ENCODE results near the gene TRPV2. TPM values are rescaled to one million over a fixed set of nuclear protein-coding genes. Genes with fewer than 3 reads are reported as not detected.
"Not testable (repeated sequence)": the region's sequence is repeated elsewhere in the genome, so short reads cannot be mapped to it uniquely, and the experiment has no call there.

TRPV2 gene
- total and polyA plus RNA-seq, 8 donors: 0.58 to 24.8 (median 5.9) TPM

DNA sequence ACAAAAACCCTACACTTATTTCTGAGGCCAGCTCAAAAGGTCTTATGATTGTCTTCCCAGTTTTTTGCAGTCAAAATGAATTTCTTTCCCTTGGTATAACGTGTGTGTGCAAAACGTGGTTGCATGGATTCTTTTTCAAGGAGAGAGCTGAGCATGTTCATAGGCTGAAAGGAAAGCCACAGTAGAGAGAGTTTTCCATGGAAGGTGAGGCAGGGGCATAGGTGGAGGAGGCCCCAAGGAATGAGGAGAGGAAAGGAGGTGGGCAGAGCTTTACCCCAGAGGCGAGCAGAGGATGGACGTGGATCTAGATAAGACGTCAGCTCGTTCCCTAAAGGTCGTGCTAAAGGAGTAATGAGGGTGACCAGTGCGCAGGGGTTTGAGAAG lies 22.8 kb downstream of the TRPV2 start:
- 10 to 17% (median 15%) methylated on average over 8 of the region's 8 CpGs for WGBS, 5 donors
- Histone ChIP-seq H3K36me3 (peaks cover 20 to 39% (median 27%) of the 10 kb centered on the region in 4 donors), H3K27ac (peak overlapping the region; percentile 90 to 94 (median 92)), H3K4me3 (peak overlapping the region; percentile 78 to 99 (median 94)), H3K4me1 (peaks cover 26 to 46% (median 40%) of the 10 kb centered on the region in 4 donors), H3K9me3 (no peaks in the 10 kb centered on the region), H3K27me3 (no peaks in the 10 kb centered on the region)
- intact Hi-C loops (cut with DNase I; ENCODE audit: low total_unique reads): no loop called here
- TF ChIP-seq, protein P1, sequence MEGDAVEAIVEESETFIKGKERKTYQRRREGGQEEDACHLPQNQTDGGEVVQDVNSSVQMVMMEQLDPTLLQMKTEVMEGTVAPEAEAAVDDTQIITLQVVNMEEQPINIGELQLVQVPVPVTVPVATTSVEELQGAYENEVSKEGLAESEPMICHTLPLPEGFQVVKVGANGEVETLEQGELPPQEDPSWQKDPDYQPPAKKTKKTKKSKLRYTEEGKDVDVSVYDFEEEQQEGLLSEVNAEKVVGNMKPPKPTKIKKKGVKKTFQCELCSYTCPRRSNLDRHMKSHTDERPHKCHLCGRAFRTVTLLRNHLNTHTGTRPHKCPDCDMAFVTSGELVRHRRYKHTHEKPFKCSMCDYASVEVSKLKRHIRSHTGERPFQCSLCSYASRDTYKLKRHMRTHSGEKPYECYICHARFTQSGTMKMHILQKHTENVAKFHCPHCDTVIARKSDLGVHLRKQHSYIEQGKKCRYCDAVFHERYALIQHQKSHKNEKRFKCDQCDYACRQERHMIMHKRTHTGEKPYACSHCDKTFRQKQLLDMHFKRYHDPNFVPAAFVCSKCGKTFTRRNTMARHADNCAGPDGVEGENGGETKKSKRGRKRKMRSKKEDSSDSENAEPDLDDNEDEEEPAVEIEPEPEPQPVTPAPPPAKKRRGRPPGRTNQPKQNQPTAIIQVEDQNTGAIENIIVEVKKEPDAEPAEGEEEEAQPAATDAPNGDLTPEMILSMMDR (IDR thresholded peaks at IDR 0.05): no peak
- TF ChIP-seq EP300 (IDR thresholded peaks at IDR 0.05) (no peak), POLR2A (IDR thresholded peaks at IDR 0.05) (no peak), POLR2AphosphoS5 (IDR thresholded peaks at IDR 0.05) (no peak)
- no peak for DNase-seq

DNA sequence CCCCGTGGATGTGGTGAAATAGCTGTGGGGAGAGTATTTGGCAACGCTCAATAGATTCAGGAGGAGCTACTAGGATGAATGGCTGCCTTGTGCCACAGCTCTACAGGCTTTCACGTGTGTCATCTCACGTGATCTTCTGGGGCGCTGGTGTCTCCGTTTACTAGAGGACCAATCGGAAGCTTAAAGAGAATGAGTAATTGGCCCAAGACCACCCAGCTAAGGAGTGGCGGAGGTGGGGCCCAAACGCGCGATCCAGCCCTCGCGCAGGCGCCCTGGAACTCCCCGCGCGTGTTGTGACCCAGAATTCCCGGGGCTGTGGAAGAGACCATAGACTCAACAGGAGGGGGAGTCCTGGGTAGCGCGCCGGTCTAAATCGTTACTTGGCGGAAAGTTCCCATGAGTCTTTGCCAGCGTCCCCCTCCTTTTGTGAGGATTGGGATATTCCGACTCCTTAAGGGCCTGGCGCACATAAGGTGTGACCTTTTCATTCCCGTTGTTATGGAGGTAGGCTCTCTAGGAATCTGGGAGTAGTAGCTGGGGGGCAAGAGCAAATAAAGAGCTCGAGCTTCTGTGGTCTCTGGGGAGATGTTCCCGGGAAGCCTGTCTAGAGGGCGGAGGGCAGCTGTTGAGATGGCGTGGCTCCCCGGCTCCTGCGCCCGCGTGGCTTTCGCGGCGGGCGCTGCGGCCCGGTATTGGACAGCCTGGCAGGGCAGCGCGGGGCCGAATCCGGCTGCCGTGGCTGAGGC lies 23.4 kb downstream of the TRPV2 start:
- peaks cover 31 to 52% (median 45%) of the 10 kb centered on the region in 4 donors for H3K4me1 ChIP-seq
- peak; percentile 95 to 100 for DNase-seq
- 0 to 1% (median 0%) methylated on average over 33 to 46 of the region's 46 CpGs for WGBS, 5 donors
- peak overlapping the region; percentile 78 to 99 (median 94) for H3K4me3 ChIP-seq
- no peaks in the 10 kb centered on the region for H3K9me3 ChIP-seq
- H3K36me3 ChIP-seq: peaks cover 26 to 40% (median 33%) of the 10 kb centered on the region in 4 donors
- intact Hi-C loops (cut with DNase I; ENCODE audit: low total_unique reads): no loop called here
- no peaks in the 10 kb centered on the region for H3K27me3 ChIP-seq
- TF ChIP-seq, protein P1 (IDR thresholded peaks at IDR 0.05): no peak
- TF ChIP-seq EP300 (IDR thresholded peaks at IDR 0.05): no peak
- peak in 2 of 4 donors; percentile 31 to 81 for TF ChIP-seq POLR2A (IDR thresholded peaks at IDR 0.05)
- TF ChIP-seq POLR2AphosphoS5 (IDR thresholded peaks at IDR 0.05): peak; percentile 73 to 98 (median 94)
- peak overlapping the region; percentile 90 to 94 (median 92) for H3K27ac ChIP-seq

DNA sequence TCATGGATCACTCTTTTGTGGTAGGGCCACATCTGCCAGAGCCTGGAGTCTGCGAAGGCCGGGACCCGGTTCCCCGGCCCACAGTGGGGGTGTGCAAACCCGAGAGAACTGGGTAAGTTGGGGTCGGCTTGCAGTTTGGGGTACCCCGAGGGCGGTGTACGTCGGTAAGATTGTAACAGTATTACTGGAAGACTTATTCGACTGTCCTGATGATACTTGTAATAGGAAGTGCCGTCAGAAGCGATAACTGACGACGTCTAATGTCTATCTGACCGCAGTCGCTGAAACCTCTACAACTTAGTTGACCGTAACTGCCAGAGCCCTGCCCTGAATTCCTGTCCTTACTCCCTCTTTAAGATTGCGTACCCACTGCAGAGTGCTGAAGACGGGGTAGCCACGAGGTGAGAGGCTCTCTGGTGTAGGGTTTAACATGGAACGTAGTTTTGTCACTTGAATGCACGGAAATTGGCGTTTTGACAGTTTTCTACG lies 24.0 kb downstream of the TRPV2 start:
- peak overlapping the region; percentile 90 to 94 (median 92) for H3K27ac ChIP-seq
- intact Hi-C loops (cut with DNase I; ENCODE audit: low total_unique reads): no loop called here
- H3K4me1 ChIP-seq: peaks cover 31 to 58% (median 51%) of the 10 kb centered on the region in 4 donors
- no peaks in the 10 kb centered on the region for H3K27me3 ChIP-seq
- H3K4me3 ChIP-seq: peak overlapping the region; percentile 78 to 99 (median 94)
- TF ChIP-seq POLR2AphosphoS5 (IDR thresholded peaks at IDR 0.05) (no peak), EP300 (IDR thresholded peaks at IDR 0.05) (no peak), POLR2A (IDR thresholded peaks at IDR 0.05) (no peak)
- TF ChIP-seq, protein P1 (IDR thresholded peaks at IDR 0.05): no peak
- WGBS, 5 donors: 0 to 1% (median 0%) methylated on average over 21 to 25 of the region's 25 CpGs
- H3K9me3 ChIP-seq: no peaks in the 10 kb centered on the region
- H3K36me3 ChIP-seq: peaks cover 28 to 44% (median 39%) of the 10 kb centered on the region in 4 donors
- peak in 1 of 2 donors; percentile 59 for DNase-seq

DNA sequence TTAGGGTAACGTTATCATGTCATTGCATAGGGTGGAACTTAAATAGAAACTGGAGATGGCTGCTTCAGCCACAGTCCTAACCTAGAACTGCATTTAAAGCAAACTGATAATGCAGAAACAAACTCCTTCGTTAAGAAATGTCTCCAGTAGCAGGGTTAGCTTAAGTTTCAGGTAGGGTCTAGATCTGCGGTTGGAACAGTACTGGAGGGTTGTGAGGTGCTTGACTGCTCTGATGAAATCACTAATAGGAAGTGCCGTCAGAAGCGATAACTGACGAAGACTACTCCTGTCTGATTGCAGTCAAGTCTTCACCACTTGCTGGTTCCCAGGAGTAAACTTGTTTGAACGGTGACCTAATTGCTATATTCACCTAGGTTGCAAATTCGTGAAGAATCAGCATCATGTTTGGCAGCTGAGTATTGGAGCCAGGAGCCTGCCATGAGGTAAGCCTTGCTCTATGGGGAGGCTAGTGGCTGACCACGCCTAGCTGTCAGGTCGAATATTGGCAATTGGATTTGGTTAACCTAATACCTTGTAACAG lies 24.5 kb downstream of the TRPV2 start:
- Histone ChIP-seq H3K4me3 (peak overlapping the region; percentile 78 to 99 (median 94)), H3K9me3 (no peaks in the 10 kb centered on the region), H3K4me1 (peaks cover 31 to 61% (median 56%) of the 10 kb centered on the region in 4 donors), H3K27me3 (no peaks in the 10 kb centered on the region), H3K36me3 (peaks cover 28 to 49% (median 41%) of the 10 kb centered on the region in 4 donors), H3K27ac (peak overlapping the region in 4 of 5 donors; percentile 91 to 94 (median 92))
- DNase-seq: peak in 1 of 2 donors; percentile 50
- intact Hi-C loops (cut with DNase I; ENCODE audit: low total_unique reads): no loop called here
- TF ChIP-seq POLR2AphosphoS5 (IDR thresholded peaks at IDR 0.05): peak in 1 of 3 donors; percentile 28
- no peak for TF ChIP-seq EP300 (IDR thresholded peaks at IDR 0.05)
- WGBS, 5 donors: 2 to 11% (median 4%) methylated on average over 10 of the region's 10 CpGs

DNA sequence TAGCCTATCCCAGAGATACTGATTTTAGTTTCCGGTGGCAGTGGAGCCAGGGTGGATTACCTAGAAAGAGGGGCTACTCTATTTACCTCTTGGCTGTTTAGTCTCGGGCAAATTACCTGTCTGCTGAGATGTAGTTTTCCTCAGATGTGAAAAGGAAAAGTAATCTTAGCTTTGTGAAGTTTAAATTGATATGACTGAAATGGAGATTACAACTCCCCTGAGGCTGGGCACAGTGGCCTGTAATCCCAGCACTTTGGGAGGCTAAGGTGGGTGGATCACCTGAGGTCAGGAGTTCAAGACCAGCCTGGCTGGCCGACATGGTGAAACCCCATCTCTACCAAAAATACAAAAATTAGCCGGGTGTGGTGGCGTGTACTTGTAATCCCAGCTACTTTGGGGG lies 25.0 kb downstream of the TRPV2 start:
- intact Hi-C loops (cut with DNase I; ENCODE audit: low total_unique reads); H3K9me3 ChIP-seq; H3K27me3 ChIP-seq; DNase-seq: not testable (repeated sequence)
- H3K4me3 ChIP-seq: peak overlapping the region; percentile 78 to 99 (median 94)
- peak overlapping the region; percentile 8 to 94 (median 92) for H3K27ac ChIP-seq
- peaks cover 35 to 64% (median 58%) of the 10 kb centered on the region in 4 donors for H3K4me1 ChIP-seq
- 30 to 51% (median 37%) methylated on average over 5 of the region's 5 CpGs for WGBS, 5 donors
- H3K36me3 ChIP-seq: peaks cover 28 to 52% (median 43%) of the 10 kb centered on the region in 4 donors
